Measurements from ENCODE around the gene ADGRD2. TPM values are rescaled to one million over a fixed set of nuclear protein-coding genes. Genes with fewer than 3 reads are reported as not detected.

ADGRD2 gene
- total and polyA plus RNA-seq, 9 of the 15 experiments (the other 6 are each of a cell fraction or from before 2014, with no cell fraction given): not detected

GRCh38 chr9:124455820-124456219 lies 5.6 kb downstream of the ADGRD2 start:
- DNase-seq (ENCODE audit: extremely low read depth in 1 of 4, low spot score in 3 of 4): no peak
- no peak overlapping the region for H2AFZ ChIP-seq (ENCODE audit: low read depth, low read length)
- H3K4me3 ChIP-seq: no peak overlapping the region
- WGBS (ENCODE audit: insufficient coverage, low coverage, missing lambda C conversion rate): 11% methylated on average over 7 of the region's 7 CpGs
- no peak overlapping the region for H3K27ac ChIP-seq (ENCODE audit: extremely low read depth, low read depth, low read length)
- TF ChIP-seq USF2 (CRISPR knock-in tag; IDR thresholded peaks at IDR 0.05) (no peak), ZEB2 (IDR thresholded peaks at IDR 0.05) (no peak), NCOR1 (IDR thresholded peaks at IDR 0.05) (no peak), CBX3 (IDR thresholded peaks at IDR 0.05; ENCODE audit: borderline replicate concordance in 1 of 2, low read length in 2 of 2) (no peak), MITF (IDR thresholded peaks at IDR 0.05) (no peak)
- no peak overlapping the region for H3K9ac ChIP-seq (ENCODE audit: insufficient read depth in 1 of 2, low read depth in 2 of 2, low read length in 2 of 2)
- POLR2A ChIA-PET: interaction anchor here (0.6 to 1.0 kb wide), 2 partner anchors 18 to 381 kb away, joined by 3 read pairs; no protein-coding TSS in a partner anchor
- peaks cover 5 to 36% of the 10 kb centered on the region in 2 experiments; a peak in 3 of 5 replicates for H3K27me3 ChIP-seq (ENCODE audit: control insufficient read depth in 2 of 2, insufficient read depth in 2 of 2, low read length in 2 of 2)
- H3K9me3 ChIP-seq (replicated peaks; ENCODE audit: control insufficient read depth, insufficient read depth, low read depth, low read length): no peaks in the 10 kb centered on the region
- H3K9me1 ChIP-seq (ENCODE audit: control insufficient read depth, insufficient read depth, low read length): no peaks in the 10 kb centered on the region
- BruUV-seq (replicated peaks): no TSS peak
- no peak for FAIRE-seq
- peaks cover 27% of the 10 kb centered on the region; the same call in 1 of the 2 replicates for H4K20me1 ChIP-seq (replicated peaks; ENCODE audit: control insufficient read depth, insufficient read depth, low read length)
- in situ Hi-C loops (cut with MboI): no loop called here
- H3K79me2 ChIP-seq (ENCODE audit: control insufficient read depth, insufficient read depth, low read length): no peaks in the 10 kb centered on the region
- H3K4me1 ChIP-seq (replicated peaks in 1 of 2; ENCODE audit: control insufficient read depth in 2 of 2, insufficient read depth in 2 of 2, low read length in 2 of 2): peaks cover 2 to 37% of the 10 kb centered on the region in 2 experiments; a peak in 4 of 5 replicates
- intact Hi-C loops (cut with micrococcal nuclease): no loop called here
- no peak overlapping the region for H3K4me2 ChIP-seq (ENCODE audit: insufficient read depth, low read length)
- no peak for ATAC-seq
- H3K36me3 ChIP-seq (ENCODE audit: control insufficient read depth, insufficient read depth, low read length): no peaks in the 10 kb centered on the region
- CTCF ChIA-PET (ENCODE audit: low intra/inter-chr PET ratio): no interaction called here

Measured in K562 (cell line).